ENCODE data around the gene GALNT18. TPM values are rescaled to one million over a fixed set of nuclear protein-coding genes. Genes with fewer than 3 reads are reported as not detected.

Gene GALNT18
- total RNA-seq, 1 donor from 2014 or later, result 2.1 TPM

- H3K27ac Mint-ChIP-seq, result no peak overlapping the region
These were observed 234.6 kb downstream of the GALNT18 start for GRCh38 chr11:11387207-11387606.

DNA sequence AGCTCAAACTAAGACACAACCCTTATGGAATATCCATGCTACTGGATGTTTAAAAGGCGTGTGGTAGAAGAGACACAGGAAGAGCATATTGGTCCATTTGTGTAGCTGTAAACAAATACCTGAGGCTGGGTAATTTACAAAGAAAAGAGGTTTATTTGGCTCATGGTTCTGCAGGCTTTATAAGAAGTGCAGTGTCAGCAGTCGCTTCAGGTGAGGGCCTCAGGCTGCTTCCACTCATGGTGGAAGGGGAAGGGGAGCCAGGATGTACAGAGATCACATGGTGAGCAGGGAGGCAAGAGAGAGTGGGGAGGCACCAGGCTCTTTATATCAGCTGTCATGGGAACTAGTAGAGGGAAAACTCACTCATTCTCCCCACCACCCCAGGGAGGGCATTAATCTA lies 237.0 kb downstream of the GALNT18 start:
- no peaks in the 10 kb centered on the region for H3K4me1 Mint-ChIP-seq (ENCODE audit: low read depth)
- no peak overlapping the region for H3K27ac Mint-ChIP-seq
- H3K36me3 Mint-ChIP-seq (ENCODE audit: insufficient read depth), result no peaks in the 10 kb centered on the region
- peaks cover 13% of the 10 kb centered on the region for H3K27me3 Mint-ChIP-seq
- DNase-seq (ENCODE audit: low spot score, unreplicated experiment), result no peak
- H3K9me3 Mint-ChIP-seq (ENCODE audit: low read depth), result no peaks in the 10 kb centered on the region
- no peak for TF ChIP-seq CTCF (IDR thresholded peaks at IDR 0.05; ENCODE audit: unreplicated experiment)
- H3K4me3 Mint-ChIP-seq (ENCODE audit: low read depth), result no peak overlapping the region

More at GRCh38 chr11:11387207-11387606, 234.6 kb downstream of the GALNT18 start:
- no peak overlapping the region for H3K4me3 Mint-ChIP-seq (ENCODE audit: low read depth)
- no peaks in the 10 kb centered on the region for H3K9me3 Mint-ChIP-seq (ENCODE audit: low read depth)
- no peak for TF ChIP-seq CTCF (IDR thresholded peaks at IDR 0.05; ENCODE audit: unreplicated experiment)
- no peaks in the 10 kb centered on the region for H3K4me1 Mint-ChIP-seq (ENCODE audit: low read depth)
- no peaks in the 10 kb centered on the region for H3K36me3 Mint-ChIP-seq (ENCODE audit: insufficient read depth)
- no peak for DNase-seq (ENCODE audit: low spot score, unreplicated experiment)
- peaks cover 13% of the 10 kb centered on the region for H3K27me3 Mint-ChIP-seq

DNA sequence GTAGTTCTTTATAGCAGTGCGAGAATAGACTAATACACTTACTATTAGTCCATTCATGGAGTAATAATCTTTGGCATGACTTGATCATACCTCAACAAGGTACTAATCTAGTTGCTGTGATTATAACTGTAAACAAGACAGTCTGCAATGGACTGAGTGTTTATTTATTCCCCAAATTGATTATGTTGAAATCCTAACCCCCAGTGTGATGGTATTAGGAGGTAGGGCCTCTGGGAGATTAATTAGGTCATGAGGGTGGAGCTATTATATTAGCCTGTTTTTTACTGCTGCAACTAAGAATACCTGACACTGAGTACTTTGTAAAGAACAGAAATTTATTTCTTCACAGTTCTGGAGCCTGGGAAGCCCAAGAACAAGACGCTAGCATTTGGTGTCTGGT lies 237.8 kb downstream of the GALNT18 start:
- no peak for DNase-seq (ENCODE audit: low spot score, unreplicated experiment)
- H3K27me3 Mint-ChIP-seq, result peaks cover 10% of the 10 kb centered on the region
- no peaks in the 10 kb centered on the region for H3K9me3 Mint-ChIP-seq (ENCODE audit: low read depth)
- no peak overlapping the region for H3K27ac Mint-ChIP-seq
- no peak overlapping the region for H3K4me3 Mint-ChIP-seq (ENCODE audit: low read depth)
- no peaks in the 10 kb centered on the region for H3K4me1 Mint-ChIP-seq (ENCODE audit: low read depth)
- no peak for TF ChIP-seq CTCF (IDR thresholded peaks at IDR 0.05; ENCODE audit: unreplicated experiment)
- H3K36me3 Mint-ChIP-seq (ENCODE audit: insufficient read depth), result no peaks in the 10 kb centered on the region

- H3K9me3 Mint-ChIP-seq (ENCODE audit: low read depth), result no peaks in the 10 kb centered on the region
- TF ChIP-seq CTCF (IDR thresholded peaks at IDR 0.05; ENCODE audit: unreplicated experiment), result no peak
- no peak overlapping the region for H3K4me3 Mint-ChIP-seq (ENCODE audit: low read depth)
- no peaks in the 10 kb centered on the region for H3K36me3 Mint-ChIP-seq (ENCODE audit: insufficient read depth)
- no peak overlapping the region for H3K27ac Mint-ChIP-seq
- H3K4me1 Mint-ChIP-seq (ENCODE audit: low read depth), result no peaks in the 10 kb centered on the region
- H3K27me3 Mint-ChIP-seq, result peaks cover 3% of the 10 kb centered on the region
- no peak for DNase-seq (ENCODE audit: low spot score, unreplicated experiment)
These were observed 238.8 kb downstream of the GALNT18 start for GRCh38 chr11:11382858-11383532.

DNA sequence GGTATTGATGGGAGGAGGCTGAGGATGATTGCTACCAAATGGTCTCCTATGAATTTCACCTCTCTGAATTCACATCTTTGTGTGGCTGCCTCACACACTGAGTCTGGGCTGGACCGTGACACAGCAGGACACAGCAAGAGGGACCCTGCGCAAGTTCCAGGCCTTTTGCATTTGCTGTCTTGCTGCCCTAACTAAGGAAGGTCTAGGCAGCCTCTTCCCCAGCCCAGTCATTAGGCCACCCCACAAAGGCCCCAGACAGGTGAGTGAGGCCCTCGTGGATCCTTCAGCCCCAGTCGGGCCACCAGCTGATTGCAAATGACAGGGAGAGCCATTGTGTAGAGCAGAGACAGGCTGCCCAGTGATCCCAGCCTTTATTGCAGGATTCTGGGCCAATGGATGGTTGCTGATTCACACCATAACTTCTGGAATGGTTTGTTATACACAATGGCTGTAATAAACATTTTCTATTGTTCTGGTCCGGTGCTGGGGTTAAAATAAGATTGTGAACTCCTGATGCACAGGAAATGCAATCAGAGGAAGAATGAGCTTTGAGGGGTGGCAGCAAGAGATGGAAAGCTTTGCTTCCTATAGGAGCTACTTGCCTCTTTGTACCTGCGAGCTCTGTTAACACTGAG lies 240.2 kb downstream of the GALNT18 start:
- no peak overlapping the region for H3K27ac Mint-ChIP-seq
- no peaks in the 10 kb centered on the region for H3K36me3 Mint-ChIP-seq (ENCODE audit: insufficient read depth)
- no peaks in the 10 kb centered on the region for H3K4me1 Mint-ChIP-seq (ENCODE audit: low read depth)
- H3K9me3 Mint-ChIP-seq (ENCODE audit: low read depth), result no peaks in the 10 kb centered on the region
- no peak overlapping the region for H3K4me3 Mint-ChIP-seq (ENCODE audit: low read depth)
- DNase-seq (ENCODE audit: low spot score, unreplicated experiment), result no peak
- no peaks in the 10 kb centered on the region for H3K27me3 Mint-ChIP-seq
- TF ChIP-seq CTCF (IDR thresholded peaks at IDR 0.05; ENCODE audit: unreplicated experiment), result no peak

Data from progenitor cell of endocrine pancreas (in vitro differentiated cells).